OCI-LY1 (cell line): Measurements from ENCODE around the gene HID1.

Experiments used
- H2AFZ ChIP-seq: fragments of 200-600 bp; sonication (generic), shearing (Covaris generic); 2 replicates; pipeline ENCODE4 v1.6.0; 2014; ENCODE audit warnings: antibody characterized with exemption, mild to moderate bottlenecking, low read length
- H3F3A ChIP-seq: fragments of 200-600 bp; sonication (generic), shearing (Covaris generic); 2 replicates; pipeline ENCODE4 v1.6.0; 2014; ENCODE audit warnings: mild to moderate bottlenecking, antibody characterized with exemption, low read length, moderate library complexity; ENCODE audit not compliant: insufficient read depth
- H3K27ac ChIP-seq: fragments of 200-600 bp; sonication (generic); 2 replicates; pipeline ENCODE4 v1.5.1; 2014; ENCODE audit warnings: low read length, mixed run types, mild to moderate bottlenecking, low read depth; ENCODE audit not compliant: poor library complexity, severe bottlenecking
- H3K27me3 ChIP-seq: fragments of 200-600 bp; sonication (generic); 2 replicates; pipeline ENCODE4 v1.6.0; 2014; ENCODE audit warnings: antibody characterized with exemption, mild to moderate bottlenecking, low read length, moderate library complexity; ENCODE audit not compliant: insufficient read depth
- H3K36me3 ChIP-seq: fragments of 200-600 bp; sonication (generic); 2 replicates; pipeline ENCODE4 v1.6.1; 2014; ENCODE audit warnings: mild to moderate bottlenecking, antibody characterized with exemption, low read length, moderate library complexity, mixed read lengths; ENCODE audit not compliant: insufficient read depth
- H3K4me1 ChIP-seq: fragments of 200-600 bp; sonication (generic); 2 replicates; pipeline ENCODE4 v1.5.1; 2014; ENCODE audit warnings: mild to moderate bottlenecking, low read length, moderate library complexity; ENCODE audit not compliant: insufficient read depth, severe bottlenecking
- H3K4me2 ChIP-seq: fragments of 200-600 bp; sonication (generic), shearing (Covaris generic); 2 replicates; pipeline ENCODE4 v1.6.1; 2014; ENCODE audit warnings: low read length
- H3K4me3 ChIP-seq: fragments of 200-600 bp; sonication (generic); 2 replicates; pipeline ENCODE4 v1.5.1; 2014; ENCODE audit warnings: low read length, low read depth, mild to moderate bottlenecking, mixed read lengths; ENCODE audit not compliant: poor library complexity, severe bottlenecking
- H3K79me2 ChIP-seq: fragments of 200-600 bp; shearing (Covaris generic); 2 replicates; pipeline ENCODE4 v1.6.1; 2016; ENCODE audit warnings: mixed run types, low read length, mixed read lengths; ENCODE audit not compliant: insufficient read depth
- H3K9ac ChIP-seq: fragments of 200-600 bp; sonication (generic), shearing (Covaris generic); 2 replicates; pipeline ENCODE4 v1.6.1; 2014; ENCODE audit warnings: mild to moderate bottlenecking, low read length, mixed read lengths
- H3K9me2 ChIP-seq: fragments of 200-600 bp; sonication (generic), shearing (Covaris generic); 2 replicates; pipeline ENCODE4 v1.6.1; 2014; ENCODE audit warnings: low read depth, mild to moderate bottlenecking, low read length, mixed read lengths
- H3K9me3 ChIP-seq: fragments of 200-600 bp; shearing (Covaris generic); 2 replicates; pipeline ENCODE4 v1.6.1; 2014; ENCODE audit warnings: low read length, mixed read lengths
- H4K20me1 ChIP-seq: fragments of 200-600 bp; sonication (generic), shearing (Covaris generic); 2 replicates; pipeline ENCODE4 v1.6.0; 2016; ENCODE audit warnings: mild to moderate bottlenecking, low read length; ENCODE audit not compliant: insufficient read depth
- EZH2 ChIP-seq: fragments of 200-600 bp; sonication (generic), shearing (Covaris generic); IDR thresholded peaks from 2 replicates; pipeline ENCODE4 v1.8.0; 2017; ENCODE audit warnings: borderline replicate concordance, mixed run types, mild to moderate bottlenecking, antibody characterized with exemption, low read length, moderate library complexity, mixed read lengths
- TF ChIP-seq, protein P1 (sequence below): fragments of 200-600 bp; sonication (generic), shearing (Covaris generic); IDR thresholded peaks from 2 replicates; pipeline ENCODE4 v1.5.1; 2017; ENCODE audit warnings: mild to moderate bottlenecking, antibody characterized with exemption, low read length, moderate library complexity, mixed read lengths

Gene HID1

DNA sequence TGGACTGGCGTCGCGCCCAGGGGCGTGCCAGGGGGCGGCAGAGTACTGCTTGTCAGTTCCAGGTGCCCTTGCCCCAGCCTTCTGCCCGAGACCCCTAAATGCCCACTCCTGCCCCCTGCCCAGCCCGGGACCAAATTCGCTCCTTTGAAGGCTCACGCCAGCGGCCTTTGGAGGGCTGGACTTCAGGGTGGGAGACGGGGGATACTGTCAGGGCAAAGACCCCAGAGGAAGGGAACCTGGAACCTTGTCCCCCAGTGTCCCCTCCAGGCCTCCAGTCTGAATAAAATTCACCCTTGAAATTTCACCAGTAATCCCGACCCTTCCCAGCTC, 36.1 kb downstream of the HID1 start:
- H3K9me3 ChIP-seq, result no peaks in the 10 kb centered on the region
- no peak overlapping the region for H3K27ac ChIP-seq
- no peaks in the 10 kb centered on the region for H3K4me1 ChIP-seq
- no peak for TF ChIP-seq EZH2
- TF ChIP-seq, protein P1, sequence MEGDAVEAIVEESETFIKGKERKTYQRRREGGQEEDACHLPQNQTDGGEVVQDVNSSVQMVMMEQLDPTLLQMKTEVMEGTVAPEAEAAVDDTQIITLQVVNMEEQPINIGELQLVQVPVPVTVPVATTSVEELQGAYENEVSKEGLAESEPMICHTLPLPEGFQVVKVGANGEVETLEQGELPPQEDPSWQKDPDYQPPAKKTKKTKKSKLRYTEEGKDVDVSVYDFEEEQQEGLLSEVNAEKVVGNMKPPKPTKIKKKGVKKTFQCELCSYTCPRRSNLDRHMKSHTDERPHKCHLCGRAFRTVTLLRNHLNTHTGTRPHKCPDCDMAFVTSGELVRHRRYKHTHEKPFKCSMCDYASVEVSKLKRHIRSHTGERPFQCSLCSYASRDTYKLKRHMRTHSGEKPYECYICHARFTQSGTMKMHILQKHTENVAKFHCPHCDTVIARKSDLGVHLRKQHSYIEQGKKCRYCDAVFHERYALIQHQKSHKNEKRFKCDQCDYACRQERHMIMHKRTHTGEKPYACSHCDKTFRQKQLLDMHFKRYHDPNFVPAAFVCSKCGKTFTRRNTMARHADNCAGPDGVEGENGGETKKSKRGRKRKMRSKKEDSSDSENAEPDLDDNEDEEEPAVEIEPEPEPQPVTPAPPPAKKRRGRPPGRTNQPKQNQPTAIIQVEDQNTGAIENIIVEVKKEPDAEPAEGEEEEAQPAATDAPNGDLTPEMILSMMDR, result no peak
- no peaks in the 10 kb centered on the region for H3K9me2 ChIP-seq
- H3F3A ChIP-seq, result no peaks in the 10 kb centered on the region
- H3K9ac ChIP-seq, result no peak overlapping the region
- H3K4me2 ChIP-seq, result no peak overlapping the region
- peaks cover 5% of the 10 kb centered on the region; the same call in 1 of the 2 replicates for H3K27me3 ChIP-seq
- H3K4me3 ChIP-seq, result no peak overlapping the region
- no peaks in the 10 kb centered on the region for H3K36me3 ChIP-seq
- no peaks in the 10 kb centered on the region for H4K20me1 ChIP-seq
- no peak overlapping the region for H2AFZ ChIP-seq
- no peaks in the 10 kb centered on the region for H3K79me2 ChIP-seq

- Histone ChIP-seq H3K79me2 (no peaks in the 10 kb centered on the region), H3K4me1 (no peaks in the 10 kb centered on the region), H3K27me3 (peaks cover 8% of the 10 kb centered on the region; the same call in 1 of the 2 replicates), H3K9me3 (no peaks in the 10 kb centered on the region), H3F3A (no peaks in the 10 kb centered on the region), H3K27ac (no peak within 1 kb of the TSS), H3K9ac (no peak within 1 kb of the TSS), H3K4me3 (no peak within 1 kb of the TSS), H3K36me3 (no peaks in the 10 kb centered on the region), H2AFZ (no peak within 1 kb of the TSS), H3K9me2 (no peaks in the 10 kb centered on the region), H3K4me2 (no peak within 1 kb of the TSS), H4K20me1 (no peaks in the 10 kb centered on the region)
- TF ChIP-seq, protein P1, result no peak
- TF ChIP-seq EZH2, result no peak
Observed at GRCh38 chr17:74935585-74936469, 36.7 kb downstream of the HID1 start, which contains the start of gene OTOP3. Gene OTOP3 (plus strand): TSS chr17:74935898. CDS start chr17:74935922, 24 bp downstream.

DNA sequence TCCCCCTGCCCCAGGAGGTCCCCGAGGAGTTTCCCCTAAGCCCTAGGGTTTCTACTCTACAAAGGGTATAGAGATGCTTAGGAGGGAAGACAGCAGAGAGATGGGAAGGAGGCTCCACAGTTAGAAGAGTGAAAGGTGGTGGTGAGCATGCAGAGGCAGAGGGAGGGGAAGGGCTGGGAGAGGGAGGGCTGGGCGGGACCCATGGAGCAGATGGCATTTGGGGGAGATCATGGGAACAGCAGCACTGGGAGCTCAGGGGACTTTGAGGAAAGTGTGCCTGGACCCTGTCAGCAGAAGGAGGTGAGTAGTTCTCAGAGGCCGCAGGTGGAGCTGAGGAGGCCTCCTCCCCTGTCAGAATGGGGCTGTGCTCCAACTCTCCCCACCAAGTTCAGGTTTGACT, 37.5 kb downstream of the HID1 start:
- Histone ChIP-seq H3K79me2 (no peaks in the 10 kb centered on the region), H3K27ac (no peak overlapping the region), H3K36me3 (no peaks in the 10 kb centered on the region), H3K27me3 (peaks cover 3% of the 10 kb centered on the region; the same call in 1 of the 2 replicates), H3K9ac (no peak overlapping the region), H3K9me2 (no peaks in the 10 kb centered on the region), H3K9me3 (no peaks in the 10 kb centered on the region), H4K20me1 (no peaks in the 10 kb centered on the region), H2AFZ (no peak overlapping the region), H3K4me2 (no peak overlapping the region), H3F3A (no peaks in the 10 kb centered on the region), H3K4me1 (no peaks in the 10 kb centered on the region), H3K4me3 (no peak overlapping the region)
- TF ChIP-seq, protein P1, result no peak
- no peak for TF ChIP-seq EZH2
